HG02642 (cell line): ENCODE measurements around the gene HCRTR2.
"Not testable (repeated sequence)": the region's sequence is repeated elsewhere in the genome, so short reads cannot be mapped to it uniquely, and the experiment has no call there.

Experiments used
- ATAC-seq: cut with Tn5 transposase; IDR thresholded peaks from one replicate; pipeline ENCODE4 v1.9.1; 2021; ENCODE audit warnings: mild to moderate bottlenecking; ENCODE audit not compliant: unreplicated experiment, poor library complexity

HCRTR2 gene

DNA sequence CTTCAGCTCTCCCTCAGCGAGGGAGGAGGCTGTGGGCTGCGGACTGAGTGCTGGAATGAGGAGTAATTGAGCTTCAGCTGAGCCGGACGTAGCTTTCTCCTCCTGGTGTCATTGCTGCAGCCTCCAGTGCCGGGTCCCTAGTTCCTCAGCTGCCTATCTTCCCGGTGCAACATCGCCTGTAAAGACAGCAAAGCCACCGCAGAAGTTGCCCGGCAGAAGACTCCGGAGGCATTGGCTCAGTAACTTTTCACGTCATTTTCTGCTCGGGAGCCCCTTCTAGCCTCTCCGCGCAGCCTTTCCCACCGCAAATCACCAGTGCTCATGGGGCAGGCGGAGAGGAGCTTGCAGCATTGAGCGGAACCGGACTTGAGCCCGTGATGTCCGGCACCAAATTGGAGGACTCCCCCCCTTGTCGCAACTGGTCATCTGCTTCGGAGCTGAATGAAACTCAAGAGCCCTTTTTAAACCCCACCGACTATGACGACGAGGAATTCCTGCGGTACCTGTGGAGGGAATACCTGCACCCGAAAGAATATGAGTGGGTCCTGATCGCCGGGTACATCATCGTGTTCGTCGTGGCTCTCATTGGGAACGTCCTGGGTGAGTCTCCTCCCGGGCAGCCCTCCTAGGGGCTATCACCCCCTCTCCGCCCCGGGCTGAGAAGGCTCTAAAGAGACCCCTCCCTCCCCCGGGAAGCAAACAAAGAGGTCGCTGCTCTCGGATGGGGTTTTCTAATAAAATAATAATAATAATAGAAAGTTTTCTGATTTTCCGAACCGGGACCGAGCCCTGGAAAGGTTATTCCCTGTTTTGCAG lies at the start of gene HCRTR2:
Gene HCRTR2 (plus strand): TSS at position 305 of the 816 bp plus-strand sequence. CDS start 73 bp downstream, at position 378.
- ATAC-seq: no peak

DNA sequence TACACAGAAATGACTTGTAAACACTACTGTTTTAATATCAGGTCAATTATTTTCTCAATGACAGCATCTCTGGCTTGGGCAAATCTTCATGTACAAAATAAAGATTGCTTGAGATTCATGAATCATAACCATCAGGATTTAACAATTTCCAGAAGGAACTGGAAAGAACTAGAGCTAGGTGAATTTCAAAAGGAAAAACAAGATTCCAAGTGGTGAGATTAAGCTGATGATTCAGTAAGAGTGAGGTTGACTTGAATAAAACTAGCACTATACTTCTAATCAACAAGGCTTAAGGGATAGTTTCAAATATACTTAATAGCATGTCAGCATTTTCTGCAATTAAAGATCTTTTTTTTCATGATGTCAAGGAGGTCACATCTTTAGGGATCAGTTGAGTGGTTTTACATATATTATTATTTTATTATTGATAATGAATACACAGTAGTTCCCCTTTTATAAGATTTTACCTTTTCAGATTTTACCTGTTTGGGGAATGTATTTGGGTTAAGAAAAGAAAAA lies 43.5 kb upstream of the HCRTR2 start:
- no peak for ATAC-seq

DNA sequence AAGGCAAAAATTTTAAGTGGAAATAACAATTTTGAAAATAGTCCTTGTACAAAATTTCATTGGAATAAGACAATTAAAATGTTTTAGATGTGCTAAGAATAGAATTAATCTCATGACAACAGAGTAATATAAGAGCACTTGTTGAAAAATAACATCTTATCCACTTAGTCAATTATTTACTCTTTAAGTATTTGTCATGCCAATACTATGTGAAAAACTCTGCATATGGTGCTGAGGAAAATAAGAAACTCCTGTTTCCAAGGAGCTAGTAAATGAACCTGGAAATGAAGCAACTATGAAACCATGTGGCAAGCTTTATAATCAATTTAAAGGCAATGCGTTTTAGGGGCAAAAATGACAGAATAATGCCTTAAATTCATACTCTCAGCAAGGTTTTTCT lies 42.7 kb upstream of the HCRTR2 start:
- ATAC-seq: no peak

- no peak for ATAC-seq
Measured at GRCh38 chr6:55136916-55137315, 37.4 kb upstream of the HCRTR2 start.

DNA sequence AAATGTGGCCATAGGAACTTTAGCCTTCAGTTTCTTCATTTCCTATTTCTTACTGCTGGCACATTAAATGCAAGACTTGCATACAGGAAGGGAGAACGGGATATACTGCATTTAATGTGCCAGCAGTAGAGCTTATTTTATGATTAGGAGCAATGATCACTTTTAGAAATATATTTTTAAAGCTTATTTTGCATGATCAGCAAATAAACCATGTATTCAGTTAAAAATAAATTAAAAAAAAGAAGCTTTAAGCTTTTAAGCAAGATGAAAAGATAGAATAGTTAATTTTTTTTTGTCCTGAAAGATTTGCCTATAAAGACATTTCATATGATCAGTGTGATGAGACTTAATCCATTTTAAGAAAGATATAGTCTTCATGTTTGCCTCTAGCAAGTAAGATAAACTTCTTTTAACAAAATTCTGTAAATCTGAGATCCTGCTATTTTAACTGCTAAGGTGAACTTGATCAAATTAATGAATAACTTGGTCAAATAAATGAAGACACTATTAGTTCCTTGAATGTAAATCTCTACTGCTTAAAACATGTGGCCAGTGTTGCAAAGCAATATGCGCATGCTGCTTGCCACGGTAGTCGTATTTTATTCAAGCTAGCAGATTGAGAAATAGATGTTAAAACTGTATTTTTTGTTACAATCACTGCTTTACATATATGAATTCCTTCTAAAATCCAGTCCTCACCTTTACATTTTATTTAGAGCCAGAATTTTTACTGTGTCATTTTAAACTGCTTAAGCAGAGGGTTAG lies 36.2 kb upstream of the HCRTR2 start:
- ATAC-seq: no peak

DNA sequence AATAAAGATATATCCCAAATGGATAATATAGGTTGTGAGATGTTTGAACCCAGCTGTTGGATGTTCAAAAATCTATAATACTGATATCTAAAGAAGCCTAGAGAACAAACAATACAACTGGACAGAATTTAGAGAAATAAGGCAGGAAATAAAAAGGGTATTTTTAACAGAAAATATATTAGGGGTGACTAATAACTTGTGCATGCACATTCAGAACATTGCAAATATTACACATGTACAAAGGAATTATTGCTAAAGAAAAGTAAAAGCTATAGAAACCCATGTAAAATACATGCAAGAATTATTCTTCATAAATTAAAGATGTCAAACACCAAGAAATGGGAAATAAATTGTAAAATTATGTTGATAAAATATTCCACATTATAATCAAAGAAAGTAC lies 32.7 kb upstream of the HCRTR2 start:
- no peak for ATAC-seq

- no peak for ATAC-seq
Measured at GRCh38 chr6:55142610-55143009, 31.7 kb upstream of the HCRTR2 start.

GRCh38 chr6:55153284-55153683 lies 21.0 kb upstream of the HCRTR2 start:
- ATAC-seq: no peak

GRCh38 chr6:55158784-55159183 lies 15.5 kb upstream of the HCRTR2 start:
- ATAC-seq: not testable (repeated sequence)

DNA sequence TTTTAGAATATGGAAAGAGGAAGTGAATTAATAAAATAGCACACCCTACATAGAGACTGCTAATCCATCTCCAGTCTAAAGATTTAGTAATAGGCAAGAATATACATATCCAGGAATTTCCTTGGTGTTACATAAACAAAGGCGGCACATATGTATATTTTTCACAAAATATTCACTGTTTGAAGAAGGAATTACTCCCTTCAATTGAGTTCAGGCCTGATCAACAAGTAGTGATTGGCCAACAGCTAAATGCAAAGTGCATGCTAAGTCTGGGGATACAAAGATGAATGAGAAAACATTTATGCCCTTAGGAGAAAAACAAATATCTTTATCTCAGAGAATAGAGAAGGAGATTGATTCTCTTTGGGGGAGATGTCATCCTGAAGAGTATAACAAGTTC lies 6.5 kb upstream of the HCRTR2 start:
- no peak for ATAC-seq

DNA sequence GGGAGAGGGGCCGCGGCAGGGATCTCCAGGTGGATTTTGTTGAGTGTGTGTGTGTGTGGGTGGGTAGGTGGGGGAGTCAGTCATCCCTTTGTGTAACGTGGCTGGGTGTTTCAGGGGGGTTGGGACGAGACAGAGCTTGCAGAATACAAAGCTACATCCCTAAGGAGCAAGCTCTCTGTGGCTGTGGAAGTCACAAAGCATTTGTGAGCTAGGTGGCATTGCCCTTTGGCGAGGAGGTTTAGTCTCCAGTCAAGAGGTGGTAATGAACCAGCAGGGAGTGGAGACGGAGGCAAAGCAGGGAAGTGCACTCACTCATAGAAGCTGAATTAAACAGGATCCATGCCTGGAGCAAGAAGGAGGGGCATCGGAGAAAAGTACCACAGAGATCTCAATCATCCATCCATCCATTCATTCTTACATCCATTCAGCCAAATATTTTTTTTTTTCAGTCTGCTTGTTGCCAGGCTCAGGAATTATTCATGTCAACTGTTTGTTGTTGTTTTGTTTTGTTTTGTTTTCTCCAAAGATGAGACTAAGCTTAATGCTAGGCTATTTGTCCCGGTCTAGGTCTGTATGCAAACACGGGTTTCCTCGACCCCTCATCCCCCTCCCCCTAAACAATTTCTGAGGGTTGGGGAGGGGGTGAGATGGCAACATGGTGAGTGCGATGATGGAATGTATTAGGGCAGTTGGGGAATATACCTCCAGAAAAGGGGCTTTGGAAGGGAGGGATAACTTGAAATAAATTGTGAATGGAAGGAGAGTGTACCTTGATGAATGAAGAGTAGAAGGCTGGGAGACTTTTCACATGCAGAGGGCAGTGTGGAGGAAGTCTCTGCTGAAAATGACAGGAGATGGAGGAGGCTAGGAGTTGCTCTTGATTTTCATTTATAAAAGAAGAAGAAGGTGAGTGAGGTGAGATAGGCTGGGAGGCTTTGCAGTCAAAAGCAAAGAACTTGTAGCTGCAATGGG lies 1.0 kb downstream of the HCRTR2 start:
- ATAC-seq: no peak

DNA sequence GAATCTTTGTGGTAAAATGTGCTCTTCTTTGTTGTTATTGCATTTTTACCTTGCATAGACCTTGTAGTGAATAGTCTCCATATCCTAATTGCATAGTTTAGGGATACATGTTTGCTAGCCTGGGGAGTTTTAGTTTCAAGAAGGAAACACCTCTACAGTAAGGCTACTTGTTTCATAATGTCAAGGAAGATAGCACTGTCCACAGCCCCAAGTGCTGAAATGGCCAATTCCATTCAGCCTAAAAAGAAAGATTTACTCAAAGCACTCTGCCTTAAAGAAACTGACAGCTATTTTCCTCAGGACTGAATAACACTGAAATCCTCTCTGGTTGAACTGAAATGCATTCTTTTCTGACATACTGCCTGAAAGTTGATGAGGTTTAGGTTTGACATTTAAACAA lies 2.6 kb downstream of the HCRTR2 start:
- ATAC-seq: no peak

GRCh38 chr6:55180258-55180657 lies 5.9 kb downstream of the HCRTR2 start:
- ATAC-seq: no peak

DNA sequence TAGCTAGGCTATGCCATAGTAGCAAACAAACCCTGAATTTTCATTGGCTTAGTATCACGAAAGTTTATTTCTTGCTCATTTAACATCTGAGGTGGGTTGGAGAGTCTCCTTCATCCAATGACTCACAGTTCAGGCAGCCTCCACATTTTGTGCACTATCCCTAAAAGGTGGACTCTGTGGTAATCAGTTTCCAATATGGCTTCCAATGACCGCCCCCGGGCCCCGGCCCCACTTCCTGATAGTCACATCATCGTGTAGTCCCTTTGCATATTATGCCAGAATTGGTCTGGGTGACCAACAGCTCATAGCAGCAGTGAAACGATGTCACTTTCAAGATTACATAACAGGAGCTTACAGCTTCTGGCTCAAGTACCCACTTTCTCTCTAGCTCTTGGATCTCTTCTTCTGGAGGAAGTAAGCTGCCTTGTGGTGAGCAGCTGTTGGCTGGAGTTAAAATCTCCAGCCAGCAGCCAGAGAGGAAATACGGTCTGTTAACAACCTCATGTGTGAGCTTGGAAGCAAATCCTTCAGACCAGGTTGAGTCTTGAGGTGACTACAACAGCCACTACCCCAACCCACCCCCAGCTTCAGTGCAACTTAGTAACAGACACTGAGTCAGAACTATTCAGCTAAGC lies 7.8 kb downstream of the HCRTR2 start:
- ATAC-seq: no peak

- ATAC-seq: no peak
Measured at GRCh38 chr6:55184782-55185530, 10.6 kb downstream of the HCRTR2 start.

DNA sequence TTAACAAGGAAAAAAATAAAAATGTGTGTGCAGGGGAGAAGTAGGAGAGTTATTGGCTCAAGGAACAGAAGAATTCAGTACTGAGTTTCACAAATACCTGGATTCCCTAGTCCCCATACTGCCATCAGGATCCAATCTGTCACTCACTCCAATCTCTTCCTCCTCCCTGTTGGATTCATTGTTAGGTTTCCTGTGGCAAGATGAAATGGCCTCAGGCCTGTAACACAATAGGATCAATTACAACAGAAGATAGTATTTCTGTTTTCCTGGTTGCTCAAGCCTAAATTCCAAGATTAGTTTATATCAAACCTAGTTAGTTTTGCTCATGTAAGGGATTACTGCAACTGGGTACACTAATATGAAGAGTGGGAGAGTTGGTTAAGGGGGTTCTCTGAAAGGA lies 24.4 kb downstream of the HCRTR2 start:
- no peak for ATAC-seq

DNA sequence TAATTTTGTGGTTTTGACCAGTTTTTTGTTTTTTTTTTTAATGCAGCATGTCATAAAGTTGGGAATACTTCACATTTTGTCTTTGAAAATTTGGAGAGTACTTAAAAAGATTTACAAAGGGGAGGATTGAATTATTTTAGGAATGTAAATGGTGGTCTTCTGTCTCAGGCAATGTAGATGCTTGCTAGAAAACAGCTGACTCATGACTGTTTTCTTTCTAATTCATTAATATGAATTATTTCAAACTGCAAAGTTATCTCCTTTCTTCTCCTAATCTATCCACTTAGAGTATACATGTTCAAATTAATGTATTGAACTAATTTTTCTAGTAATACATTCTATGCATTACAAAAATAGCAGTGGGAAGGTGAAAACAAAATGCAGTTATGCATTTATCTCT lies 24.9 kb downstream of the HCRTR2 start:
- ATAC-seq: no peak

DNA sequence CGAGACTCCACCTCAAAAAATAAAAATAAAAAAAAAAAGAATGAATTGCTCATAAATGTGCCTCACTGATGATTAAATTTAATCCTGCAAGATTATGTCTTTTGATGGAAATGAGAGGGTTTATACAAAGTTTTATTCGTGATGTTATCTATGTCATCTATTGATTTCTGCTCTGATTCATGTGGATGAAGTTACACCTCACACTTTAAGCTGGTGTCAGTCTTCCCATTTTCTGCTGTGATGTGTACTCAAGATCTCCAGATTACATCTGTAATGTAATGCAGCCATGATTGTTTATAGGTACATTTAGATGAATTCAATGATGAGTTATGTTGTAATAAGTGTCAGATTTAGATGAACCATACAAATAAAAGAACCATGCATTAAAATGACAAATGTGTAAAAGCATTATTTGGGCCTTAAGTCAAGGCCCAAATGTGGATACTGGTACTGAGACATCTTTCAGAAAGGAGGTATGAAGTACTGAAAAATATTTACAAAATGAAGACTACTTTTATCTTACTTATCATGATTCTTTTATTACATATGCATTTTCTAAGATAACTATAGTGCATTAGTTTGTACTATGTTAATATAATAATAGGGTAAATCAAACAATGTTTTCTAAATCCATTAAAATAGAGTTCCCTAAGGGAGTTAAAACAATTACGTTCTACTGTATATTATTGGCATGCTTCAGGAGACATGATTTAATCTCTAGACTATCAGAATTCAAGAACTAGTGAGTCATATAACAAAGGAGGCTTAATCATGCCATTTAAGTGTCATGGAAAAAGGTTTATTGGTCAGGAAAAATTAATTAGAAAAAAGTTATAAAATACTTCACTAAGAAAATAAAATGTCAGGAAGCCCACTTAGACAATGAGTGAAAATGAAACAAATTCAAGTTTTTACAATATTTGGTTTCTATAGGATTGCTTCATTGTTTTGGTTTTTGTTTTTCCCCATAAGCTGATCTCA lies 34.5 kb downstream of the HCRTR2 start:
- no peak for ATAC-seq
